Stimulated activated naive CD4-positive, alpha-beta T cell treated with Interleukin-2 at 50 U/mL for 16 hours (primary cell): ENCODE results near the gene SCN11A.

ENCODE experiments used
- DNase-seq: peaks from one replicate; lab custom pipeline; 2025; lab: John Stamatoyannopoulos, UW

Gene SCN11A

DNA sequence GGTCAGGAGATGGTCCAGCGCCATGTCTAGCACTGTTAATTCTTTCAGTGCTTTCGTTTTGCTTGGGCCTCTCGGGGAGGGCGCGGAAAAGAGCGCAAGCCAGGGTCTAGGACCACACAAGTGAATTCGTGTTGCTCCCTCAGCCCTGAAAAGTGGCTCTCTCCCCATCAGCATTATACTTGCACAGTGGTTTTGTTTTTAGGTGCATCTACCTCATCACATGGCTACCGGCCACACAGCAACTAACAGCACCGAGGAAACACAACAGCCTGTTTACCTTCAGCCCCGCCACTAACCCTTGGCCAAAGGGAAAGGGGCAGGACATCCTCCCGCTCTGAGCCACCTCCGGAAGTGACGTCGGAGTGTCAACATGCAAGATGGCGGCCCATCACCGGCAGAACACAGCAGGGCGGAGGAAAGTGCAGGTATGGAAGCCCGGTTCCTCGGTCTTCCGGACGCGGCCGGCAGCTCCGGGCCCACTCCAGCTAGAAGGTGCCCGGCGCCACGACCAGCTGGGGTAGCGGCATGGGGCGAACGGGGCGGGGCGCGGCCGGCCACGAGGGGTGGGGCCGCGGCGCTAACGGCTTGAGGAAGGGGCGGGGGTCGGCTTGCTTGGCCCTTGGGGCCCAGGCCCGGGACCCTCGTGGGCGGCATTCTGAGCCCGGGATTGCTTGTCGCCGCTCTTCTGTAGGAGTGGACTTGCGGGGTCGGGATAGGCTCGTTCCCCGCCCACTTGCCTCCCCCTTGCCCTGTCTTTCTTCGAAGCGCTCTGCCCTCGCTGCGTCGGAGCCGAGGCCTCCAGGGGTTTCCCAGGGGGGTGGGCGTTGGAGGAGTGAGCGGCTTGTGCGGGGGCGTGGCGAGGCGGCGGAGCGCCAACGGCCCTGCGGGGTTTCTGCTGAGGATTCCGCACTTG, at the start of gene SCN11A, which contains the start of gene WDR48:
TSS of gene SCN11A (minus strand) at position 296 of the 913 bp plus-strand sequence. CDS start 101,582 bp downstream, outside the sequence.
TSS of gene WDR48 (plus strand) at position 368 of the 913 bp plus-strand sequence. CDS start at position 378, 10 bp downstream.
- DNase-seq = peak; percentile 93

DNA sequence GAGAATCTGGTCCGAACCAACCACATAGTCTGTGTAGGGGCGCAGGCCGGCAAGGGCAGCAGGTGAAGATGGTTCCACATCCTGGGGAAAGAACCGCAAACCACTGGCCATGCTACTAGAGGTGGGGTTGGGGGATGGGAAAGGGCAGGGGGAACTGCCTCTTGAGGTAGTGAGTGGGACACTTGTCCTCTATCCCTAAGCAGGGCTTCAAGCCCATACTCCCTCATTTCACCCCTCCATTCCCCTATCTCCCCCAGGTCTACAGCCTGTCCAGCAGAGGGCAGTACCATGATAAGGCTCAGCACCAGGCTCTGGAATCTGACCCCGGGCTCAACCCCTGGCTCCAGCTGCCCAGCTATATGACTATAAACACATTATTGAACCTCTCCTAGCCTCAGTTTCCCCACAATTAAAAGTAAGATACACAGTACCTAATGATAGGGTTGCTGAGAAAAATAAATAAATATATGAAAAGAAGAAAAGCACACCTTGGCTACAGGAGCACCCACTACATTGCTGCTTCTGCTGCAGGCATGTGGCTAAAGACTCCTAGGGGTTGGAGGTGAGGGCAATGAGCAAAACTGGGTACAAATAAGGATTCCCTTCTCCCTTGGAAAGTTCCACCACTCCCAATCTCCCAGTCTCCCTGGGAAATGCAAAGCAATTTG, 49.4 kb upstream of the SCN11A start:
- DNase-seq = peak; percentile 21

DNA sequence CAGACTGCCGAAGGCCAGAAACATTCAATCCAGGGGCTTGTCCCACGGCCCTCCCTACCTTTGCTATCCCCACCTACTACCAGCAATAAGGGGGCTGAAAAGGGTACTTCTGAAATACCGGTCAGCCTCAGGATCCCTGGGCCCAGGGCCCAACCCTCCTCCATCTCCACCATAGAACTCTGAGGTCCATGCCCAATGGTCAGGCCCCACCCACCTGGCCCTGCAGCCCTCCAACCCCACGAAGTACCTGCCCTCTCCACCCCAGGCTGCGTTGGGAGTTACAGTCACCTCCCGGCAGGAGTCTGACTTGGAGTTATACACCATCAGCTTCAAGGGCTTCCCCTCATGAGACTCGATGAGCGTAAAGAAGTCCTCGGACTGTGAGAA, 48.7 kb upstream of the SCN11A start:
- DNase-seq = no peak

DNA sequence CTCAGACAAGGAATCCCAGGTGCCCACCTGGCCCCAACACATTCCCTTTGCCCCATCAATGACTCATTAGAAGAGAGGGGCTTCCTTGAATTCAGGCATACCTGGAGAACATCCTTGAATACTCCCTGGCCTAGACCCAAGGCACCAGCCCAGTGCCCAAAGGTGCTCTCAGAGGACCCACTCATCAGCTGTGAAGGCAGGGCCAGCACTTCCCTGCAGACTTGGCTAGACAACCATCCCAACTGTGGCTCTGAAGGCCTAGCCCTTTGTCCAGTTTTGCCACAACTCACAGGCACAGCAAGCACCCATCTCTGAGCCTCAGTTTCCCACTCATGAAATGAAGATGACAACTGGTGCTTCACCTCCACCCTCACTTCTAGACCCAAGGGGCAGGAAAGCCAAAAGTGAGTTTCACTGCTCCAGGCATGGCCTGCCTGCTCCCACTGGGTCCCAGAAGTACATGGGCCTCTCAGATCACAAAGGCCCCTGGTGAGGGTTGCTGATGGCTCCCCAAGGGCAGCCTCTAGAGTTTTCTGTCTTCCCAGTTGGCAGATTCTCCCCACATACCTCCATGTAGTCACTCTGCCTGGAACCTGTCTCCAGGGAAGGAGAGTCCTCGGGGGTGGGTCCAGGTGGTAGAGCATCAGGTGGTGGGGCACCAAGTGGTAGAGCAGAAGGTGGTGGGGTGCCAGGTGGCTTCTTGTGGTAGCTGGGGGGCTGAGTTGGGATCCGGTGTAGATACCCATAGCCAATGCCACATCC, 48.2 kb upstream of the SCN11A start:
- no peak for DNase-seq

DNA sequence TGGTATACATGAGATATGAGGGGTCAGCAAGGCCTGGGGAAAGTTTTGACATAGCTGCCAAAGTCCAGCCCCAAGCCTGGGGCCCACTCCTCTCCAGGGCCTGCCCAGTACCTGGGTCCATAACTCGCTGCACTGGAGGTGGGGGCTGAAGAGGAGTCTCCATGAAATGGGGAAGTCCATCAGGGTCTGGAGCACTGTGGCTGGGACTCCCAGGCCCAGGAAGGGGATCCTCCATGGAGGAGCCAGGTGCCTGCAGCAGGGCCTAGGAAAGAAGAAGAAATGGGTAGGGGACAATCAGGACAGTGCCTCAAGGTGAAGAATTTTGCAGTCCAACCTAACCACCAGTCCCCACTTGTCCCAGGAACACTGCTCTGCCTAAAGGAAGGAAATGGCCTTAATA, 47.5 kb upstream of the SCN11A start:
- no peak for DNase-seq

DNA sequence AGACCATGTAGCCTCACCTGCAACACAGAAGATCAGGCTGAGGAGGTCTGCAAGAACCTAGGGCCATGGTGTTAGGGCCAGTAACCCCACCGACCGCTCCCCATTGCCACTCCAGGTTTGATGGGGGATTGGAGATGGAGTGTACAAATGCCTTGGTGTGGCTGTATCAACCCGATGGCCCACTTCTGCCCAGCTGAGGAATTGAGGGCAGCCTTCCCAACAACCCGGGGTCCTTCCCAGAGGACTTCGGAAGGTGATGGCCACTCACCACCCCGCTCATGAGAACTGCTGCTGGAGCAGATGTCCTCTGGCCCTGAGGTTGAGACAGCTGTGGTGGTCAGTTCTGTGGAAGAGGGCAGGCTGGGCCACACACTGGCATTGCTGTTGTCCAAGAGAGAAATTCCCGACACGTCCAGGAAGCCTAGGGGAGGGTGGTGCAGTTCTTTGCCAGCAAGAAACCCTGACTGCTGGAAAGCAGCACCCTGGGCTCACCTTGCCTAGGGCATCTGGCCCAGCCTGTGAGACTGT, 46.8 kb upstream of the SCN11A start:
- DNase-seq = no peak

DNA sequence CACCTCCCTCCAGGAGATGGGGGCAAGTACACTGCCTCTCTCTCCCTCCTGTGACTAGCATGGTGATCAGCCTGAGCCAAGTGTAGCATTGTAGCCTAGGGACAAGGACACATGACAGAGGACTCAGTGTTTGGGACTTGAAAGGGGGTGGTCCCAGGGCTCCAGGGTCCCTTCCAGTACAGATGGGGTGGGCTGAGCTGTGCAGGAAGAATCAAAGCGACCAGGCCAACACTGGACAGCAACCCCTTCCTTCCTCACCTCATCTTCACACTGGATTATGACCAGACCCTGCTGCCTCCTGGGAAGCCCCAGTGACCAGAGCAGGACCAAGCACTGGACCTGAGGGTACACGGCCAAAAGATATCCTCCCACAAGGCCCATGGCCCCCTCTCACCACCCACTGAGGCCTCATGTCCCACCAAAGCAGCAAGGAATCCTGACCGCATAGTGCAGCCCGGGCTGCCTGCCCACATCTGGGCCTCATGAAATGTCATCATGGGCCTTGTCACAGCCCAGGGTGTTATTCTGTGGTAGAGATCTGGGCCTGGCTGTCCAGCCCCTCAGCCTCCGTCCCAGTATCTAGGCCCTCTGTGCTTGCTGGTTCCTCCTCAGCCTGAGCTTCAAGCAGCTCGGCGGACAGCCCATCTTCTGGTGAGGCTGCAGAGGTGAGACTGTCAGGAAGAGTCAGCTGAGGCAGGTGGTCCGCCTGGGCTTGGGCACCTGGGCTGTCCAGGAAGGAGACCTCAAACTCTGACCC, 46.1 kb upstream of the SCN11A start:
- DNase-seq = no peak

DNA sequence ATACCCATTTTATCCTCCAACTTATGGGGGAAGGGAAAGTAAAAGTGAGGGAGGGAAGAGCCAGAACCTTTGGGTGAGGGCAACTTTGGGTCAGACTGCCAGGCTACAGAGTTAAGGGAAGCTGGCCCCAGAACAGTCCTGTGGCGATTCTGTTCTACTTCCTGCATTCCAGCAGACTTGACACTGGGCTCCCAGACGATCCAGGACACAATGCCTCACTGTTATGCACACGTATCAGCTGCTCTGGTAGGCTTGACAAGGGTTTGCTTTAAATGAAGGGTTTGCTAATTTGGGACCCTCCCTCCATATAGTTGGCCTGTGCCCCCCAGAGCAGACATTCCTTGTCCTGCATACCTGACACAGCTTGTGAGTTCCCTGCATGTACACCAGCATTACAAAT, 45.0 kb upstream of the SCN11A start:
- no peak for DNase-seq

DNA sequence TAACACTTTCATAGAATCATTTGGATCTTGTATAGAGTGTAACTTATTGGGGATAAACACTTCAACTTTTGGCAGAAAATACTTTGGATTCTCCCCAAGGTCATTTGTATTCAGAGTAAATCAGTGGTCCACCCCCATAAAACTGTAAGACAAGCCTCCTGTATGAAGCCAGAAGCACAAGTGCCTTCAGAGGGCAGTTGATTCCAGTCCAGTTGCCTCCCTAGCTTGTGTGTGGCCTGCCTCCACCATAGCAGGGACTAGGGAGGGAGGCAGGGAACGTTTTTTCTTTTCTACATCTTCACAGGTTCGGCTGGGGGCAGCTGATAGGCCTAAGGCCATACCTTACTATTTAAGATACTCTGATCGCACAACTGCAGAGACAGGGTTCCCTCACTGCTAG, 44.0 kb upstream of the SCN11A start:
- DNase-seq = no peak

DNA sequence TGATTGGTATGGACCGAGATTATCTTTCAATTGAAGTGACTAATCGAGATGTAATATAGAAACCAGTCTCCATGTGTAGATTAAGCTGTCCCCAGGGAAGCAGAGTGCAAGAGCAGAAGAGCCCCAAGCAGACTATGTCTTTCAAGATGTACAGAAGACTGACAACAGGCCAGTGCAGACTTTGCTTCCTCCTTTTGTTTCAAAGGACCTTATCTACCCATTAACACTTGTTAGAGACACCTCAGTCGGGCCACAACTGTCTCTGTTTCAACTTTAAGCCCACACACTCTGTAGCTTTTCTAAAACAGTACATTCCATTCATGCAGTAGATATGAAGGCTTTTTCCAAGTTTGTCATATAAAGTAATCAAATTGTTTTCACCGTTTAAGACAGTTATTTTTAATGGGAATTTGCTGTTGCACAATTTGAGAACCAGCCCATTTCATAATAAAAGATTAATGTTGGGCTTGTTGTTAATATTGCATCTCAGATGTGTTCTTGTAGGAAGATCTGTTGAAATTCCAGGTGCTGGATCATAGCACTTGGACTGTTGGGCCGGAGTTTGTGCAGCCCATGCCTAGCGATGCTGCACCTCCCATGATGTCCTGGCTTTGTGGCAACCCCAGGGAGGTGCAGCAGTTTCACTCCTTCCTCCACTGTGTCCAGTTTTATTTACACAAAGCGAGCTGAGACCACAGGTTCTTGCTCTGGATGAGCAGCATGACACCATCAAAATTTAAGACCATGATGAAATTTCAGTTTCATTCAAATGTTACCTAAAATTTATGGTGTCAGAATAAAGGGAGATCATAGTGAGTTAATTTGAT, 43.3 kb upstream of the SCN11A start:
- DNase-seq = no peak

DNA sequence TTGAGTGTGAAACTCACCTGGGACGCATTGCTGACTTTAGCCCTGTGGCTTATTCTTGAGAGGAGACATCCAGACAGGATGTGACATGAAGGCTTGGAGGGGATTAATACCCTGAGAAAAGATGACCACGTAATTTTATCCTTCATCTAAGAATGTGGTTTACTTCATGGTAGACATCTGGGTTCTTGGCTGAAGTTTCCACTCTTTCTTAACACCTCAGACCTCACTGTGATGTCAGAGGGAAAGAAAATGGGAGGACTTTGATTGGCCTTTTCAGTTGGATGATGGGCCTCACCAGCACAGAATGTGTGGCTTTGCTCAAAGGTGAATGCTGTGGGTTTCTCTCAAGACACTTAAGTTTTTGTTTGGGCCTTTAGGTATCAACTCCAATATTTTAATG, 39.2 kb upstream of the SCN11A start:
- no peak for DNase-seq

DNA sequence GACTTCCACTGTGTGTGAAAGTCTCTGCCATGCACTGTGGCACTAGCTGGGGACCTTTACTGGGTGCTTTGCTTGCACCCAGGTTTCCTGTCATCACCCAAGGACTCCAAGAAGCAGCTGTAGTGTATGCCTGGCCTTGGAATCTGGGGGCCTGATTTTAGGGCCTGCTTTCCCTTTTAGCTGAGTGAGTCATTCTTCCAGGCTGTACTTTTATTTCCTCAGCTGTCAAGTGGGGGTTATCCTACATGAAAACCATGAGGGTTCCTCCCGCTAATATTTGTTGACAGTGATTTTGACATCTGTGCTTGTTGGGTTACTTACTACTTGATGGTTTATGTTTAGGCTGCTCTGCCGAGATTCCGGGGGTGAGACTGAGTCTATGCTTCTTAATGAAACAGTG, 37.1 kb upstream of the SCN11A start:
- no peak for DNase-seq

DNA sequence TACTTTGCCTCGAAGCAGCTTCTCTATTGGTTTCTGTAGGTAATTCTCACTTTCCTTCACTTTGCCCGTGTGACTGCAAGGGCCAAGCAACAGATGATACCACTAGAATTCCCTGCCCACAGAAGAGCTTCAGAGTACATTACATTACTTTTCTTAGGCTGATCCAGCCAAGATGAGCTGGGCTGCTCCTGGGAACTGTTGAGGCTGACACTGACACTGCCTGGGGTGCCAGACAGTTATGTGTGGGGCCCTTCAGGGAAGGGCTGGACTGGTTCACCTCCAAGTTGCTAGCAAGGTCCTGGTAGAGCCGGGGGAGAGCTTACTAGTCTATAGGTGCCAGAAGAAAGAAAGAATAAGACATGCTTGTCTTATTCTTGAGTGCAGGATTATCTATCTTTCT, 36.7 kb upstream of the SCN11A start:
- DNase-seq = no peak

DNA sequence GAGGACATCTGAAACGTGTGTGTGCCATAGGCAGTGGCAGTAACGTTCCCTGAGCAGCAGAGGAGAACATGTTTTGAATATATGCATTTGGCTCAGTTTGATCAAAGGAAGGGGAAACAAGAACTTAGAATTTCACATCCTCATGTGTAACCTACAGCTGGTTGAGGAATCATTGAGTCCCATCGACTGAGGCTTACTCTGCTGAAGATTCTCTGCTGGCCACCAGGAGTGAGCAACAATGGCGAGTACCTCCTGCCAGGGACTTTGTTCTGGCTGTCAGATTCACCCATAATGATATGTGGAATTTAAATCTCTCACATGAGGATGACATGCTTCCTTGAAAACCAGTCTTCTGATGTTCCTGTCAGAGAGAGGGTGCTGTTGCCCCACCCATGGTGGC, 34.4 kb upstream of the SCN11A start:
- no peak for DNase-seq

DNA sequence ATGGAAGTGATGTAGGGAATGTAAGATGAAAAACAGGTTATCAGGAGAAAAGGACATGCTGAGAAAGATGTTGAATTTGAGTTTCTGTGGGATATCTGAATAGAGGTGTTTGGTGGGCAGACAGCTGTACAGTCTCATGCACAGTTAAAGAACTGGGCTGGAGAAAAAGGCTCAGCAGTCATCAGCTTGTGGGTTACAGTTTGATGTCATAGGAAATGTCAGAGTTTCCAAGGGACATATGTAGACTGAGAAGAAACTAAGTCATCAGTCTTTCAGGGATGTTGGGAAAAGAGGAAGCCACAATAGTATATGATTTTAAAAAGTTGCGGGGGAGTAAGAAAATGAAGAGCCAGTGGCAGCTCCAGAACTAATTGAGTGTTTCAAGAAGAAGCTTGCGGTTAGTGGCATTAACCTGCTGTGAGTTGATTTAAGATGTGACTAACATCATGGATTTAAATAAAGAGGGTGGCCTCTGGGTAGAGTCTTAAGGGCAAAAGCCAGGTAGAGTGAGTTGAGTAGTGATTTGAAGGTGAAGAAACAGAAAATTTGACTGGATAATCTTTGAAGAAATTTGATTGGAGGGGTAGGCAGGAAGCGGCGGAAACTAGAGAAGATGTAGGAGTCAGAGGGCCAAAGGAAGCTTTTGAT, 31.0 kb upstream of the SCN11A start:
- no peak for DNase-seq

DNA sequence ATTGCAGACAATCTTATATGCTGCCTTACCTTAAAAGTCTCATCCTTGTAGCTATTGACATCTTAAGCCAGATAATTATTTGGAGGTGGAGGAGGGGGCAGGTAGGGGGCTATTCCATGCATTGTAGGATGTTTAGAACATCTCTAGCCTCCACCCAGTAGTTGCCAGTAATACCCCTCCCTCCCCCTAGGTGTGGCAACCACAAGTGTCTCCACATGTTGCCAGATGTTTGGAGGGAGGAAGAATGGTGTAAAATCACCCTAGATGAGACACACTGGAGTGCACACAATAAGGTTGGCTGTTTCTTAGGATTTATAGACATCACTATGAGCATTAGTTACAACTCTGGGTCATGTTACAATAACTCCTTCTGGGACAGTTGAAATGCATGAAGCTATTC, 28.3 kb upstream of the SCN11A start:
- no peak for DNase-seq

DNA sequence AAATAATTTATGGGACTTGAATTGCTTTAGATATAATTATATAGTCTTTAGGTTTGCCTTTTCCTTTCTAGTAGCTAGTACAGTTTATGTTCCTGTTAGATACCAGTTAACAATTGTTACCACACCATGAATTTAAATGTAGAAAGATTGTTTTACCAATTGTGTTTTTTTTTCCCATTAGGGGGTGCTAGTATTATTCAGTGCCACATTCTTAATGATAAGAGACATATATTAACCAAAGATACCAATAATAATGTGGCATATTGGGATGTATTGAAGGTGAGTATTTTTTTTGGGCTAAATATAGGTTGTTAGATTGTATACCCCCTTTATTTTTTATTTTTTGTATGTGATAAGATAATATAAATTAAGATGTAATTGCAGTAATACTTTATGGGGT, 27.8 kb upstream of the SCN11A start:
- no peak for DNase-seq

DNA sequence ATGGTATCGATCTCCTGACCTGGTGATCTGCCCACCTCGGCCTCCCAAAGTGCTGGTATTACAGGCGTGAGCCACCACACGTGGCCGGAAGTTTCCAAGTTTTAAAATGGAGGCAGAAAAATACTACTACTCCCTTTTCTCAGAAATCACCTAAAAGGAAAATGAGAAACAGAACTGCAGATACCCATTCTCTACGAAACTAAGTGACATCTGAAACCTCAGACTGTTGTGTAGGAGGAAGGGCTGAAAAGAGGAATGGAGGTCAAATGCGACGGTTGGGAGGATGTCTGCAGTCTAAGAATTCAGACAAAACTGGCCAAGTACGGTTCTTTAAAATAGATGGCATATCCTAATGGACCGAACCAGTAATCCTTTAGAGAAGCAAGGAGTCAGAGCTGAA, 24.2 kb upstream of the SCN11A start:
- no peak for DNase-seq

DNA sequence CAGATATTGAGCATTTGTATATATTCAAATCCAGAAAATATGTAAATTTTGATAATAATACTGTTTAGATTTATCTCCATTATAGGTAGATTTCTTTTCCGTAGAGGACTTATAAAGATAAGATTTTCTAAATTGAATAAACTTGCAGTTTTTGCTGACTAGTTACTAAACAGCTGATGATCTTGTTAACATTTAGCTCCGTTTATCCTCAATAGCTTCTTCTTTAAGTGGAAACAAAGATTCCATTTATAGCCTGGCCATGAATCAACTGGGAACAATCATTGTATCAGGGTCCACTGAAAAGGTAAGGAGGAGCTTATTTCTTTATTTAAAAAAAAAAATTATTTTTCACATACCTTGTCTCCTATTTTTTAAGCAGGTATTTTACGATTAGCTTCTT, 16.8 kb upstream of the SCN11A start:
- DNase-seq = no peak

DNA sequence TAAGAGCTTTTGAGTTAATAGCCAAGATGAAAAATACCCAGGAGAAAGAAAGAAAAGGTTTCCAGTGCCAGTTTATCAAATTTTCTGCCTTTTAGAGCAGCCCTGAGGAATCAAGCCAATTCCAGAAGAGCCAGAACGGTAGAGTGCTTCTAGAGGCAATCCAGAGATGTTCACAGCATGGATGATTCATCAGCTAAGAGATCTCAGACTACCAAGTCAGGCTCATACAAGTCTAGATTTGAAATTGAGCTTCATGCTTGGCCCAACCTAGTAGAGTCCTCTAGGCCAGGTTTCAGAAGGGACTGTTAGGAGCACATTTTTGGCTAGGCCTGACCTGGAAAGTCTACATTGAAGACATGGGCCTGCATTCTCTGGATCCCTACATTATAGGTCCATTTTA, 15.5 kb upstream of the SCN11A start:
- DNase-seq = no peak
